ENCODE measurements around the gene RAPGEF1.

RAPGEF1 gene

DNA sequence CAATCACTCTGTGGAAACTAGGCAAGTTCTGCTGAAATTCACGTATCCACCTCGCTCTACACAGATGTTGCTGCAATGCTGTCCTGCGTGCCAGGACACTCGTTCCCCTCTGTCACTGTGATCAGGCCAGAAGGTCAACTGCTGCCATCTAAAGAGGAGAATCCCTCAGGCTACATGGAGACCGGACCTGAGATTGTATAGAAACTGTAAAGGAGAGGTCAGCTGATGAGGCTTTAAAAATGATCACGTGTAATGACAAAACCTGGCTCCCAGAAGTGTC lies 114.4 kb downstream of the RAPGEF1 start:
- no peak for DNase-seq (ENCODE audit: low read depth in 2 of 2)

DNA sequence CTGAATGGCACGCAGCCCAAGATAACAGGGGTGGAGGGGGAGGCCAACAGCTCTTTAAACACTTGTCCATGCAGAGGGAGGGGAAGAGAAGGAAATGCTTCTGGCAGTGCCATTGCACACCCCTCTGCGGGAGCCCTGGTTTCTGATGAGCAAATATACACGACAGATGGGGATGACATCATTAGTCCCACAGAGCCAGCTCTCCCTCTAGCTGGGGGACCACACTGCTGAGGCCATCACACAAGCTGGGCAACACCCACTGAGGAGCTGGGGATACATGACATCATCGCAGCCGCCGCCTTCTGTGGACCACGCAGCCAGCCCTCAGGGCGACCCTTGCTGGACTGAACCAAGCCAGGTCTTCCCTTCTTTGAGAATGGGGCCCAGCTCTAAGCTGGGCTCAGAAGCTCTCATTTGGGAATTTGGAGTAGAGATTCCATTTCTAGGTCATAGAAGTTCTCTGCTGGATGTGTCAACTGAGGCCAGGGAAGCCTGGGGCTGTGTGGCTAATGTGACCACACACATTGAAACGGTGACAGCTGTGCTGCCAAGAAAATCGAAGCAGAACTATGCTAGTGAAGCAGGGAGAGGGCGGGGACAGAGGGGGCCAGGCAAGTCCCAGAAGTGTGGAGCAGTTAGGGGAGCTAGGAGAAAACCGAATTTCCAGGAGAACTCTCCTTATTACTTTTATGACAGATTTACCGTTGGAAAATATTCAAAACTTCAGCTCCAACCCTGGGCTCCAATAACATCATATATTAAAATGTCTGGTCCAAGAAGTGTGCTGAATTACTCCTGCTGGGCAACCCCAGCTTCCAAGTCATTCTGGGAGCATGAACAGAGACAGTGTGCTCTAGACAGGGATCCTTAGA lies 115.0 kb downstream of the RAPGEF1 start:
- no peak for DNase-seq (ENCODE audit: low read depth in 2 of 2)

- no peak for DNase-seq (ENCODE audit: low read depth in 2 of 2)
Measured at GRCh38 chr9:131623655-131624330, 116.1 kb downstream of the RAPGEF1 start.

GRCh38 chr9:131622523-131622922 lies 117.4 kb downstream of the RAPGEF1 start:
- DNase-seq (ENCODE audit: low read depth in 2 of 2) = no peak

- no peak for DNase-seq (ENCODE audit: low read depth in 2 of 2)
Measured at GRCh38 chr9:131621551-131622358, 118.1 kb downstream of the RAPGEF1 start.

GRCh38 chr9:131620764-131621520 lies 118.9 kb downstream of the RAPGEF1 start:
- no peak for DNase-seq (ENCODE audit: low read depth in 2 of 2)

DNA sequence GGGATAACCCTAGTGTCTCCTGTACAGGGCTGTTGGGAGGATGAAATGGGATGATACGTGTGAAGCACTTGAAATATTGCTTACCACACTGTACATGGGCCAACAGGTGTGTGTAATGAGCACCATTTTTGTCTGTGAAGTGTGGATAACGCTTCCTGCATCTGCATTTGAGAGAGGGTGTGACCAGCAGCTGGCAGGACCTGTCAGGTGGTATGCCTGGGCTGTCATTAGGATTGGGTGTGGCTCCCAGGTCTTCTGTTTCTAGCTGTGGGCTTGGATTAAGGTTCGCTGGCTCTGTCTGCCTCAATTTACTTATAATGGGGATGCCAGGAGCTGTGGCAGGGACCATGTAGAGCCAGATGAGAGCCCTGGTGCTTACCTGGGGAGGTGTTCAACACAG lies 120.2 kb downstream of the RAPGEF1 start:
- no peak for DNase-seq (ENCODE audit: low read depth in 2 of 2)

DNA sequence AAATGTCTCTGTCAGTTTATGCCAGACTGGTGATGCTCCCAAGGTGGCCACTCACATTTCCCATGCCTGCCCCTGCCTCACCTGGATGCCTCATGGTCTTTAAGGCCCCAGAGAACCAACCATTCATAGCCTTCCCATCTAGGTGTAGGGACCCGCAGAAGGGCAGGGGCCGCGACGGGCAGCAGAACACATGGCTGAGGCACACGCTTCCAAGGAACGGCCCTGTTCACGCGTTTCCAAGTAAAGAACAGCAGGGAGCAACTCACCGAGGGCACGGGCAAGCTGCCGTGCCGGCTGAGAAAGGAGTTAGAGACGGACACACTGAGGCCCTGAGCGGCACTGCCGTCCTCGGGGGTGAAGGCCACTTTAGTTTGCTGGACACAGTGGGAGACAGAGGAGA lies 121.1 kb downstream of the RAPGEF1 start:
- no peak for DNase-seq (ENCODE audit: low read depth in 2 of 2)

GRCh38 chr9:131618071-131618479 lies 121.8 kb downstream of the RAPGEF1 start:
- DNase-seq (ENCODE audit: low read depth in 2 of 2) = no peak

- DNase-seq (ENCODE audit: low read depth in 2 of 2) = no peak
Measured at GRCh38 chr9:131617611-131618010, 122.3 kb downstream of the RAPGEF1 start.

DNA sequence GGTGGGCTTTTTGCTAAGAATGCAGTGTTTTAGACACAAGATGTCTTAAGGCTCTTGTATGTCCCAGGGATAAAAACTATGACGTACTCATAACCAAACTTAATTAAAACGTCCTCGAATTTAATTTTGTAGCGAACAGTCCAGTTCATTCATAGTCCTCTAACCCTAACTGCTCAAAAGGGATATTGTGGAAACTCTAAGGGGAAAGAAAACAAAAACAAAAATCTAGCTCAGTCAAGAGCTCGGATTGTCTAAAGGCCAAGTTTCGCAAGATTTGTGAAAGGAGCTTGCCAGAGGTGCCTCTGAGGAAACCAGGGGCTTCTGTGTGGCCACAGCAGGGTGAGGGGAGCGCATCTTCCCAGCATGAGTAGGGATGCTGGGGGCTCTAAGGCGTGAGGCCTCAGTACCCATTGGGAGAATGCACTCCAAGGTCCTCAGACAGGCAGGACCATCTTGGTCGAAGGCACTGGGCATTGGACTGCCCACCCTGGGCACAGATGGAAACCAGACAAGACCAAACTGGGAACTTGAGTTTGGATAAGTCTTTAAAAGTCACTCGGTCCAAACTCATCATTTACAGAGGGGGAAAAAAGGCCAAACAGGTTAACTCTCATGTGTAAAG lies 122.8 kb downstream of the RAPGEF1 start:
- no peak for DNase-seq (ENCODE audit: low read depth in 2 of 2)

- no peak for DNase-seq (ENCODE audit: low read depth in 2 of 2)
Measured at GRCh38 chr9:131614340-131614915, 125.4 kb downstream of the RAPGEF1 start.

DNA sequence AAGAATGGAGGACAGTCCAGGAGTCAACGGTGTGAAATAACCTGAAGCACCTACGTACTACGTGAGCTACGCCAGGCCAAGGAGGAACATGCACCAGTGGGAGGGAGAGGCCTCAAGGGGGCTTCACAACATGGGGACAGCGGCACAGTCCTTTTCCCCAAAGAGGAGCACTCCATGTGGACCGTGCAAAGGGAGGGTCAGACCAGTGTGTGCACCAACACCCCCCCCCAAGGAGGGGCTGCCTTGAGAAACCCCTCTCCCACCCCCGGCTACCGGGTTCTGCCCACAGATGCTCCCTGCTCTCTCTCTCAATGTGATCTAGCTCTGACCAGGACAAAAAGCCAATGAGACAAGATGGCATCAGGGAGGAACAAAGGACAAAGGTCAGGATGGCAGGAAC lies 126.0 kb downstream of the RAPGEF1 start:
- DNase-seq (ENCODE audit: low read depth in 2 of 2) = no peak

DNA sequence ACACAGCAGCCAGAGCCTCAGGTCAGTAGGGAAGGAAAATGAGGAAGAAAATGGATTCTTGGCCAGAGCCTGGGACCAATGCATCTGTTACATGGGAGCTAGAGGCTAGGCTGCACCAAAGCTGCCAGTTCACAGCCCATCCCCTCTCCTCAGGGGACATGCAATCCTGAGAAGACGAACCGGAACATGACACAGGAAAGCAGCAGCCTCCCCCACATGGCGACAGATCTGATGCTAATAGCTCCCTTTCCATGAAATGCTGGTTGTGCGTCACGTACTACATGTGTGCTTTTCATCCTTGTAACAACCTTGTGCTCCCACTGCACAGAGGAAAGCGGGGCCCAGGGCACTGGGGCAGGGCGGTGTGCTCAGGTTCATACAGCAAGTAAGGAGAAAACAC lies 127.0 kb downstream of the RAPGEF1 start:
- no peak for DNase-seq (ENCODE audit: low read depth in 2 of 2)

GRCh38 chr9:131611586-131612315 lies 128.1 kb downstream of the RAPGEF1 start:
- DNase-seq (ENCODE audit: low read depth in 2 of 2) = no peak

GRCh38 chr9:131610231-131610761 lies 129.6 kb downstream of the RAPGEF1 start:
- DNase-seq (ENCODE audit: low read depth in 2 of 2) = no peak

DNA sequence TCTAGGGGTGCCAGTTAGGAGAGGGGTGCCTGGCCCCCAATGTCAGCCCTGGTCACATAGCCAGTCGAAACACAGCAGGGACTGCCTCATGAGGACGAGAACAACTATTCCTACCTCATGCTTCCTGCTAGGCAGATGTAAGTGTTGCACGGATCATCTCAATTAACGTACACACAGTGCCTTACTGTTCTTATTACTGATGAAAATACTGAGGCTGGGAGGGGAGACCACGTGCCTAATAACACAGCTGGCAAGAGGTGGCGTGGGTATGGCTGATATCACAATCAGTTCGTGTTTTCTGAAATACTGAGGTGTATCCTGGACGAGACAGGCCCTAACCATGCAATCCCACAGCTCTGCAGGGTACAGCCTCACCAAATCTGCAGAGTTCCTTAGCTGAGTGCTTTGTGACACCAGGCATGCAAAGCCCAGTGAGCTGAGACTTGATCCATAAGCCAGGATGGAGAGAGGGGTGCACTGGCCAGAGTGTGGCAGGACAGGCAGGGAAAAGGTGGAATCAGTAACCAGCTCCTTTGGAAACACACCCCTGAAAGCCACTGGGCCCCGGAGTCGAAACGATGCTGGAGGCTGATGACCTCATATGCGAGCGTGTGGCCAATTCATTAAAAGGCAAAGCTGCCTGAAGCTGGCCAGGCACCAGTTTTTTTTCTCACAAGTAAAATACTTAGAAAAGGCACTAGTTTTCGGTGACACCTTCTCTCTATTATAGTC lies 130.6 kb downstream of the RAPGEF1 start:
- DNase-seq (ENCODE audit: low read depth in 2 of 2) = no peak

DNA sequence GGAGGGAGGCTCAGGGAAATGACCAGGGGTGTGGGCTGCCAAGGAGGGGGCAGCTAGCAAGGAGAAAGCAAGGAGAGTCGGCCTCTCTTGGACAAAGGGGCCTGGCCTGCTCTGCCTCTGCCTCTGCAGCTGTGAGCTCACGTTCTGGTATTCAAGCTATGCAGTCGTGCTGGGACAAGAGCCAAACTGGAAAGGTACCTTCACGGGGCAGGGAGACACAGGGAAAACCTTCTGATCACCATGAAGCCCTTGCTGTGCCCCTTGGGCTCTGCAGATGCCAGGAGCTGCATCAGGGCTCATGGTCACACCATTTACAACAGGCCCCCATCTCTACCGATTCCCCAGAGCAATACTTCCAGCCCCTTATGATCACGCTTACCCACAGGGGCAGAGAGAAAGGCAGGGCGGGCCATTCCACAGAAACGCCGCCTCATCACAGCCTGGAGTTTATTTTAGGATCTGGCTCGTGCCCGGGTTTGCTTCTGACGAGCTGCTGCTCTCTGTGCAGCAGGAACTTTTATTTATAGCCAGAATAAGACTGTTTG lies 131.3 kb downstream of the RAPGEF1 start:
- DNase-seq (ENCODE audit: low read depth in 2 of 2) = no peak

DNA sequence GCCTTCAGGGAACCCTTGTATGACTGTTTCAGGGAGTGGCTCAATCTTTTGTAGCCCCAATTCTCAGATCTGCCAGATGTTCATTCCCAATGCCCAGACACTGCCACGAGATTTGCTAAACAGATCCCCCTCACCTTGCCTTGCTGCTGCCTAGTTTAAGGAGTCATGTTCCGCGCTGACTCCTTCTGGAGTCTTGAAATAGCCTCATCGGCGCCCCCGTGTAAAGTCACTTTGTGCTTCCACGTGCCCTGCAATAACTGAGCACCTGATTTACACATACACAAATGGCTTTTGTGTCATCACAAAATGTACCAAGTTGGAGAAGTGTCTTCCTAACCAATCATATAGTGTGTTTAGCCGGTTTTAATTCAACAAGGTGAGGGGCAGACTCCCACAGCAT lies 132.3 kb downstream of the RAPGEF1 start:
- no peak for DNase-seq (ENCODE audit: low read depth in 2 of 2)

All from stimulated activated CD8-positive, alpha-beta memory T cell treated with anti-CD3 and anti-CD28 coated beads, Interleukin-7, amount 100 ng/mL, for 1 hour (primary cell).